GM10266 (cell line): ENCODE results near the gene RER1.

Source experiments
- DNase-seq: peaks from one replicate; pipeline ENCODE4 v3.0.0; 2012; ENCODE audit errors: extremely low spot score
- CTCF ChIP-seq: IDR thresholded peaks from 2 replicates; pipeline ENCODE4 v1.5.1; 2012; ENCODE audit warnings: mild to moderate bottlenecking, low read depth; ENCODE audit not compliant: control insufficient read depth, insufficient read depth; ENCODE audit errors: missing control alignments

The RER1 gene

GRCh38 chr1:2355373-2356261 lies 36.0 kb upstream of the RER1 start:
- no peak for TF ChIP-seq CTCF

GRCh38 chr1:2356401-2356800 lies 35.2 kb upstream of the RER1 start:
- TF ChIP-seq CTCF, result no peak
- DNase-seq, result no peak

More at GRCh38 chr1:2355373-2356261, 36.0 kb upstream of the RER1 start:
- no peak for DNase-seq

- TF ChIP-seq CTCF, result no peak
- no peak for DNase-seq
These were observed 34.5 kb upstream of the RER1 start for GRCh38 chr1:2356911-2357845.

- DNase-seq, result no peak
These were observed 33.6 kb upstream of the RER1 start for GRCh38 chr1:2358072-2358471.

GRCh38 chr1:2358651-2359640 lies 32.7 kb upstream of the RER1 start:
- DNase-seq, result no peak
- TF ChIP-seq CTCF, result no peak

More at GRCh38 chr1:2358072-2358471, 33.6 kb upstream of the RER1 start:
- no peak for TF ChIP-seq CTCF

GRCh38 chr1:2360588-2361364 lies 30.9 kb upstream of the RER1 start:
- no peak for DNase-seq
- no peak for TF ChIP-seq CTCF
